Left cardiac atrium (tissue), 4 donors: ENCODE results near the gene TMEM38A. TPM values are rescaled to one million over a fixed set of nuclear protein-coding genes. Genes with fewer than 3 reads are reported as not detected.
A peak's percentile ranks its signal among the peaks of the same experiment; 100 is the strongest.
"Not testable (repeated sequence)": the region's sequence is repeated elsewhere in the genome, so short reads cannot be mapped to it uniquely, and the experiment has no call there.

Experiments used
- ATAC-seq, 2 donors: fragments of 200-7000 bp; cut with Tn5 transposase; one replicate each; pipeline ENCODE4 v1.9.1; 2020; ENCODE audit warnings: mild to moderate bottlenecking in 2 of 2, moderate library complexity in 2 of 2
- DNase-seq: peaks from one replicate; pipeline ENCODE4 v3.0.0-alpha.2; 2020
- intact Hi-C, 2 donors: fragments of 100-400 bp; cut with DNase I; formaldehyde crosslinking; loops; one replicate each; pipeline versions ENCODE4 v1.14.1 to v1.15.1; 2022 to 2023
- total RNA-seq, 2 donors: library from RNA; stranded (reverse); fragmentation: NEBNext Ultra II Directional; extraction: Animal tissue kit (Norgen Biotek cat#: 25700); gene quantifications; one replicate each; pipeline ENCODE4 v1.2.1, GENCODE V29; 2021
- donor health status: DM: no; HTN: yes; CAD: no.
- donor health status: DM: no; HTN: yes; CAD: no; lungs with severe emphysema.
- donor health status: DM: yes; HTN: yes; CAD: no.
- donor health status: Dilated cardiomyopathy.

TMEM38A gene
- total RNA-seq, 2 donors from 2014 or later, result 6.7 to 20.2 TPM

GRCh38 chr19:16668702-16669101, 7.8 kb downstream of the TMEM38A start:
- ATAC-seq, DNase-seq, intact Hi-C loops: not testable (repeated sequence)

GRCh38 chr19:16670291-16670690, 9.4 kb downstream of the TMEM38A start:
- ATAC-seq (no peak), DNase-seq (no peak)
- intact Hi-C loops, result no loop called here

GRCh38 chr19:16671652-16672274, 10.8 kb downstream of the TMEM38A start:
- intact Hi-C loops, result no loop called here
- DNase-seq (no peak), ATAC-seq (peak; percentile 30 to 83)

GRCh38 chr19:16673231-16673630, 12.3 kb downstream of the TMEM38A start:
- intact Hi-C loops, result no loop called here
- no peak for DNase-seq
- ATAC-seq, result no peak

- intact Hi-C loops, result not testable (repeated sequence)
Measured at GRCh38 chr19:16673839-16674238, 12.9 kb downstream of the TMEM38A start.

GRCh38 chr19:16676101-16676798, 15.3 kb downstream of the TMEM38A start:
- no peak for DNase-seq
- no peak for ATAC-seq
- intact Hi-C loops, result no loop called here

More at GRCh38 chr19:16673839-16674238, 12.9 kb downstream of the TMEM38A start:
- ATAC-seq, DNase-seq: not testable (repeated sequence)

- ATAC-seq (no peak), DNase-seq (no peak)
- intact Hi-C loops, result no loop called here
Measured at GRCh38 chr19:16677055-16677454, 16.1 kb downstream of the TMEM38A start.

GRCh38 chr19:16678498-16678897, 17.6 kb downstream of the TMEM38A start:
- intact Hi-C loops, result no loop called here
- no peak for DNase-seq

GRCh38 chr19:16679811-16680210, 18.9 kb downstream of the TMEM38A start:
- no peak for DNase-seq
- intact Hi-C loops, result no loop called here
- no peak for ATAC-seq

More at GRCh38 chr19:16678498-16678897, 17.6 kb downstream of the TMEM38A start:
- ATAC-seq, result no peak

- DNase-seq (no peak), ATAC-seq (no peak)
- intact Hi-C loops, result no loop called here
Measured at GRCh38 chr19:16682539-16682938, 21.6 kb downstream of the TMEM38A start.

- no peak for ATAC-seq
- intact Hi-C loops, result no loop called here
Measured at GRCh38 chr19:16684216-16684615, 23.3 kb downstream of the TMEM38A start.

GRCh38 chr19:16688084-16688483, 27.1 kb downstream of the TMEM38A start:
- intact Hi-C loops, result no loop called here
- ATAC-seq (no peak), DNase-seq (no peak)

More at GRCh38 chr19:16684216-16684615, 23.3 kb downstream of the TMEM38A start:
- no peak for DNase-seq

- DNase-seq (peak; percentile 52), ATAC-seq (peak; percentile 72 to 89)
- intact Hi-C loops, result no loop called here
Measured at GRCh38 chr19:16698914-16699313, 38.0 kb downstream of the TMEM38A start.

- DNase-seq, result peak; percentile 58
- intact Hi-C loops, result no loop called here
- ATAC-seq, result peak; percentile 74 to 76
Measured at GRCh38 chr19:16702123-16702522, 41.2 kb downstream of the TMEM38A start.

- no peak for ATAC-seq
- DNase-seq, result no peak
- intact Hi-C loops, result no loop called here
Measured at GRCh38 chr19:16703677-16704076, 42.7 kb downstream of the TMEM38A start.

GRCh38 chr19:16710870-16711269, 49.9 kb downstream of the TMEM38A start:
- not testable (repeated sequence) for DNase-seq, ATAC-seq
- intact Hi-C loops, result loop anchor here in 1 of 2 donors (10.0 kb wide), 1 partner anchor 344 kb away; no protein-coding TSS in a partner anchor

- intact Hi-C loops, result loop anchor here in 1 of 2 donors (10.0 kb wide), 1 partner anchor 343 kb away; no protein-coding TSS in a partner anchor
- not testable (repeated sequence) for DNase-seq, ATAC-seq
Measured at GRCh38 chr19:16712295-16712694, 51.4 kb downstream of the TMEM38A start.

- DNase-seq (peak; percentile 60), ATAC-seq (peak in 1 of 2 donors; percentile 40)
- intact Hi-C loops, result loop anchor here in 1 of 2 donors (10.0 kb wide), 1 partner anchor 340 kb away; no protein-coding TSS in a partner anchor
Measured at GRCh38 chr19:16714702-16715287, 53.9 kb downstream of the TMEM38A start.

GRCh38 chr19:16715611-16716010, 54.7 kb downstream of the TMEM38A start:
- DNase-seq, result no peak
- ATAC-seq, result no peak
- intact Hi-C loops, result loop anchor here in 1 of 2 donors (10.0 kb wide), 1 partner anchor 339 kb away; no protein-coding TSS in a partner anchor

- DNase-seq (no peak), ATAC-seq (no peak)
- intact Hi-C loops, result no loop called here
Measured at GRCh38 chr19:16721051-16721450, 60.1 kb downstream of the TMEM38A start.
